HEK293T (cell line): Measurements from ENCODE around the gene TPSG1.

Experiments
- CTCF ChIA-PET: fragments of 350-600 bp; formaldehyde crosslinking; extraction: SDS; loops from one replicate; lab custom pipeline; 2021; ENCODE audit warnings: antibody characterized with exemption, inconsistent platforms; lab: Yijun Ruan, JAX
- POLR2A ChIA-PET: fragments of 350-600 bp; formaldehyde crosslinking; extraction: SDS; loops from one replicate; lab custom pipeline; 2020; ENCODE audit warnings: antibody characterized with exemption, inconsistent platforms; lab: Yijun Ruan, JAX
- DNase-seq: peaks from one replicate; pipeline ENCODE4 v3.0.0; 2012; ENCODE audit warnings: mixed read lengths; ENCODE audit errors: extremely low spot score
- ARNT ChIP-seq: fragments of 450-650 bp; IDR thresholded peaks from 2 replicates; pipeline ENCODE4 v1.6.1; 2017; ENCODE audit warnings: mild to moderate bottlenecking
- BHLHE40 ChIP-seq: fragments of 450-650 bp; IDR thresholded peaks from 2 replicates; pipeline ENCODE4 v1.6.1; 2016; ENCODE audit warnings: mild to moderate bottlenecking, moderate library complexity, borderline replicate concordance
- CTBP1 ChIP-seq: fragments of 450-650 bp; IDR thresholded peaks from 2 replicates; pipeline ENCODE4 v1.6.1; 2016; ENCODE audit warnings: borderline replicate concordance
- ELF4 ChIP-seq: fragments of 450-650 bp; IDR thresholded peaks from 2 replicates; pipeline ENCODE4 v1.6.1; 2017; ENCODE audit warnings: antibody characterized with exemption
- FOXA1 ChIP-seq: fragments of 450-650 bp; IDR thresholded peaks from 2 replicates; pipeline ENCODE4 v1.6.1; 2016; ENCODE audit warnings: mild to moderate bottlenecking
- FOXK2 ChIP-seq: fragments of 450-650 bp; IDR thresholded peaks from 2 replicates; pipeline ENCODE4 v1.6.1; 2016; ENCODE audit warnings: mild to moderate bottlenecking
- FOXM1 ChIP-seq: fragments of 450-650 bp; IDR thresholded peaks from 2 replicates; pipeline ENCODE4 v1.6.1; 2017; ENCODE audit warnings: mild to moderate bottlenecking, borderline replicate concordance
- HDGF ChIP-seq: fragments of 450-650 bp; IDR thresholded peaks from 2 replicates; pipeline ENCODE4 v1.6.1; 2017; ENCODE audit warnings: antibody characterized with exemption, borderline replicate concordance
- L3MBTL2 ChIP-seq: fragments of 450-650 bp; conservative IDR thresholded peaks from 2 replicates; pipeline ENCODE4 v1.6.1; 2016; ENCODE audit warnings: mild to moderate bottlenecking
- LEF1 ChIP-seq: fragments of 450-650 bp; IDR thresholded peaks from 2 replicates; pipeline ENCODE4 v1.6.1; 2017; ENCODE audit warnings: mild to moderate bottlenecking, borderline replicate concordance
- NFRKB ChIP-seq: fragments of 450-650 bp; IDR thresholded peaks from 2 replicates; pipeline ENCODE4 v1.6.1; 2016; ENCODE audit warnings: mild to moderate bottlenecking, moderate library complexity
- PKNOX1 ChIP-seq: fragments of 450-650 bp; IDR thresholded peaks from 2 replicates; pipeline ENCODE4 v1.6.1; 2016
- SP1 ChIP-seq: fragments of 450-650 bp; IDR thresholded peaks from 2 replicates; pipeline ENCODE4 v1.6.1; 2017
- SUZ12 ChIP-seq: fragments of 450-650 bp; IDR thresholded peaks from 2 replicates; pipeline ENCODE4 v1.6.1; 2016; ENCODE audit warnings: mild to moderate bottlenecking
- TARDBP ChIP-seq: fragments of 450-650 bp; IDR thresholded peaks from 2 replicates; pipeline ENCODE4 v1.6.1; 2016
- ZNF384 ChIP-seq: fragments of 450-650 bp; IDR thresholded peaks from 2 replicates; pipeline ENCODE4 v1.6.1; 2016

TPSG1 gene

GRCh38 chr16:1213796-1214372 lies 11.2 kb downstream of the TPSG1 start:
- ChIA-PET CTCF (no interaction called here), POLR2A (no interaction called here)
- DNase-seq = no peak
- TF ChIP-seq NFRKB (no peak), ZNF384 (no peak), LEF1 (no peak), FOXM1 (no peak), ARNT (no peak), PKNOX1 (no peak), SP1 (no peak), BHLHE40 (no peak), CTBP1 (no peak), TARDBP (no peak), HDGF (no peak), FOXK2 (no peak), ELF4 (no peak), SUZ12 (no peak), L3MBTL2 (no peak), FOXA1 (no peak)

DNA sequence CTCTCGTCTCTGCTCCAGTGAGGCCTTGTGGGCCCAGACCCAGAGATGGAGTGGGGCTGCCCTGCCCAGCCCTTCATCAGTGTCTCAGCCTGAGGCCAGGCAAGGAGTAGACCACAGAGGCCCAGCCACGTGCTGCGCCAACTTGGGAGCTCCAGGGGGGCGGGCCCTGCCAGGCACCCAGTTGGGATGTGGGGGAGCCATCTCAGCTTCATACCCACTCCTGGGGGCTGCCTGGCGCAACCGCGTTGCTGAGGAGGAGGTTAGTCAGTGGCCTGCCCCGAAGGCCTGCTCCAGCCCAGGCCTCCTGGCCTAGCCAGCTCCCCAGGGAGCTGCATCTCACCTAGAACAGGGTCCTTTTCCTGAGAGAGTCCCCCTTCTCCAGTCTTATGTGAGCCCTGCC lies 11.8 kb downstream of the TPSG1 start:
- CTCF ChIA-PET = no interaction called here
- POLR2A ChIA-PET = no interaction called here
- TF ChIP-seq SUZ12 (no peak), ZNF384 (no peak), CTBP1 (no peak), FOXK2 (no peak), PKNOX1 (no peak), LEF1 (no peak), SP1 (no peak), L3MBTL2 (no peak), FOXA1 (no peak)
- no peak for DNase-seq

DNA sequence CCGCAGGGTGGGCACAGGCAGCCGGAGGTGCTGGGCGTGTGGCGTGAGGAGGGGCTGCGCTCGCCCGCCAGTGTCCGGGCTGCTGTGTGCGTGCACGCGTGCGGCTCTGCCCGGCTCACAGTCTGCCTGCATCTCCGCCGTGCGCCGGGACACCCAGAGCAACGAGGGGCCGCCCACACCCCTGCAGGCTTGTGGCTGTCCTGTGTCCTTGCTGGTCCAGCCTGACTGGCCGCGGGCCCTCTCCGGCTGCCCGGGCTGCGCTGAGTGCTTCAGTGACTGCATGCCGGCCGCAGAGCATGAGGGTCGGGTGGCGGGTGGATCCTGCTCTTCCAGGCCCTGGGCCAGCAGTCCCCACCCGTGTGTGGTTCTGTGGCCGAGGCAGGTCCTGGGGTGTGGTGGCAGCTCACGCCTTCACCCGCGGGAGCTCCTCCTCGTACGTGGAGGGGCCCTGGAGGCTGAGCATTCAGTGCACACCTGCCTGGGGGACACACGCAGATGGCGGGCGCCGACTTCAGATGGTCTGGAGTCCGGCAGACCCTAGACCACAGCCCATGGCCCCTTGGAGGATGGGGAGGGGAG lies 12.4 kb downstream of the TPSG1 start:
- ChIA-PET CTCF (no interaction called here), POLR2A (no interaction called here)
- TF ChIP-seq SUZ12 = no peak
- no peak for TF ChIP-seq PKNOX1
- TF ChIP-seq L3MBTL2 = no peak
- TF ChIP-seq ARNT = no peak
- TF ChIP-seq CTBP1 = no peak
- TF ChIP-seq ELF4 = no peak
- no peak for TF ChIP-seq FOXK2
- no peak for TF ChIP-seq BHLHE40
- TF ChIP-seq TARDBP = no peak
- no peak for TF ChIP-seq NFRKB
- TF ChIP-seq ZNF384 = no peak
- no peak for TF ChIP-seq FOXA1
- TF ChIP-seq FOXM1 = no peak
- TF ChIP-seq SP1 = no peak
- TF ChIP-seq LEF1 = no peak
- TF ChIP-seq HDGF = no peak
- no peak for DNase-seq

DNA sequence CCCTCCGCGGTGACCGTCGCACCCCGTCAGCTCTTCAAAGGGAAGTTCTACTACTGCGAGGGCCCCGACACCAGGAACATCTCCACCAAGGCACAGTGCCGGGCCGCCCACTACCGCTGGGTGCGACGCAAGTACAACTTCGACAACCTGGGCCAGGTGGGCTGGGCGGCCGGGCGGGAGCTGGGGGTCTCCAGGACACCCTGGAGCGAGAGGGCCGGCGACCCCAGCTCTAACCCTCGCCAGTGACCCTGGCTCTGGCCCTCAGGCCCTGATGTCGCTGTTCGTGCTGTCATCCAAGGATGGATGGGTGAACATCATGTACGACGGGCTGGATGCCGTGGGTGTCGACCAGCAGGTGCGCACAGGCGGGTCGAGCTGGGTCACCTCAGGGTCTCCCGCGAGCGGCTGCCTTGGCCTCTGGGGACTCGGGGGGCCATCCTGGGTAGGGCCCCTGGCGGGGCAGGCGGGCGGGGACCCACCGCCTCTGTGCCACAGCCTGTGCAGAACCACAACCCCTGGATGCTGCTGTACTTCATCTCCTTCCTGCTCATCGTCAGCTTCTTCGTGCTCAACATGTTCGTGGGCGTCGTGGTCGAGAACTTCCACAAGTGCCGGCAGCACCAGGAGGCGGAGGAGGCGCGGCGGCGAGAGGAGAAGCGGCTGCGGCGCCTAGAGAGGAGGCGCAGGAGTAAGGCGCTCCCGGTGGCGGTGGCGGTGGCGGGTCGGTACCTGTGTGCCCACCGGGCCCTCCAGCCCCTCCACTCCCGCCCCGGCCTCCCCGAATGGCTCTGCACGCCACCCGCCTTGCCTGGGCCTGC lies 13.4 kb downstream of the TPSG1 start:
- ChIA-PET POLR2A (no interaction called here), CTCF (interaction anchor here (0.6 kb wide), 1 partner anchor 17 kb away, joined by 4 read pairs; no protein-coding TSS in a partner anchor)
- TF ChIP-seq HDGF = no peak
- no peak for DNase-seq

DNA sequence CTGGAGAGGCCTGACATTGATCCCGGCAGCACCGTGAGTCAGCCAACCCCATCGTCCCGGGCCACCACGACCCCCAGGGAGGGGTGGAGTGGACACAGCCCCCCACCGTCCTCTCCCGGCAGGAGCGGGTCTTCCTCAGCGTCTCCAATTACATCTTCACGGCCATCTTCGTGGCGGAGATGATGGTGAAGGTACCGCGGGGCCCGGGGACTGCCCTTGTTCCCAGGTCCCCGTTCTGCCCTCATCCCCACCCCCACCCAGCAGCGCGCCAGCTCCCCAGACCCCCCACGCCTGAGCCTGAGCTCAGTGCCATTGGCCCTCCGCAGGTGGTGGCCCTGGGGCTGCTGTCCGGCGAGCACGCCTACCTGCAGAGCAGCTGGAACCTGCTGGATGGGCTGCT lies 14.6 kb downstream of the TPSG1 start:
- no peak for DNase-seq
- TF ChIP-seq FOXK2 (no peak), SP1 (no peak), CTBP1 (no peak), SUZ12 (no peak)
- ChIA-PET POLR2A (no interaction called here), CTCF (no interaction called here)

DNA sequence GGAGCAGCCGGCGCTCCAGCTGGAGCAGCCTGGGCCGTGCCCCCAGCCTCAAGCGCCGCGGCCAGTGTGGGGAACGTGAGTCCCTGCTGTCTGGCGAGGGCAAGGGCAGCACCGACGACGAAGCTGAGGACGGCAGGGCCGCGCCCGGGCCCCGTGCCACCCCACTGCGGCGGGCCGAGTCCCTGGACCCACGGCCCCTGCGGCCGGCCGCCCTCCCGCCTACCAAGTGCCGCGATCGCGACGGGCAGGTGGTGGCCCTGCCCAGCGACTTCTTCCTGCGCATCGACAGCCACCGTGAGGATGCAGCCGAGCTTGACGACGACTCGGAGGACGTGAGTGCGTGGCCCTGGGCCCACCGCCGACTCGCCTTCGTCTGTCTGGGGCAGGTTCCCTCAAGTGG lies 16.0 kb downstream of the TPSG1 start:
- no peak for DNase-seq

More for the DNA sequence above, 16.0 kb downstream of the TPSG1 start:
- CTCF ChIA-PET = no interaction called here
- TF ChIP-seq ARNT = no peak
- no peak for TF ChIP-seq LEF1
- no peak for TF ChIP-seq ZNF384
- TF ChIP-seq PKNOX1 = no peak
- TF ChIP-seq SUZ12 = no peak
- TF ChIP-seq SP1 = no peak
- TF ChIP-seq TARDBP = no peak
- no peak for TF ChIP-seq BHLHE40
- TF ChIP-seq FOXM1 = no peak
- no peak for TF ChIP-seq HDGF
- no peak for TF ChIP-seq CTBP1
- no peak for TF ChIP-seq FOXK2
- no peak for TF ChIP-seq ELF4
- no peak for TF ChIP-seq L3MBTL2
- TF ChIP-seq NFRKB = no peak
- TF ChIP-seq FOXA1 = no peak
- POLR2A ChIA-PET = no interaction called here
